GM21717 (cell line): ENCODE results near the gene FMO2.
A peak's percentile ranks its signal among the peaks of the same experiment; 100 is the strongest.
"Not testable (repeated sequence)": the region's sequence is repeated elsewhere in the genome, so short reads cannot be mapped to it uniquely, and the experiment has no call there.

Experiments
- ATAC-seq: cut with Tn5 transposase; IDR thresholded peaks from one replicate; pipeline ENCODE4 v1.9.1; 2021; ENCODE audit warnings: mild to moderate bottlenecking, moderate library complexity; ENCODE audit not compliant: unreplicated experiment

The FMO2 gene

DNA sequence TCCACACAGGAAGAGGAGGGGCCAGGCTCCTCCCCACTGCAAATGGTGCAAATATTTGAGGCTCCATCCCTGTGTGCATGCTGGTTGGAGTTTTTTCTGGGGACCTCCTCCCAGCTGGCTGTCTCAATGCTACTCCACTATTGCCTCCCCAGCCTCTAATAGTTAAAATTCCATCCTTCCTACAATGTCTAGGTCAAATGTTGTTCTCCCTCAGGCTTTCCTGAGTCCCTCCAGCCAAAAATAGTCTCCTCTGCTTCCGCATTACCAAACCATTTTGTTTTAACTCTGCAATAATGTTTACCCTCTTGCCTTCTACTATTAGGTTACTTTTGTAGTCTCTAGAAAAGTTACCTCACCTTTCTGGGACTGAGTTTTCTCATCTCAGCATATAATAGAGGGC is 33.6 kb downstream of the FMO2 start:
- no peak for ATAC-seq

DNA sequence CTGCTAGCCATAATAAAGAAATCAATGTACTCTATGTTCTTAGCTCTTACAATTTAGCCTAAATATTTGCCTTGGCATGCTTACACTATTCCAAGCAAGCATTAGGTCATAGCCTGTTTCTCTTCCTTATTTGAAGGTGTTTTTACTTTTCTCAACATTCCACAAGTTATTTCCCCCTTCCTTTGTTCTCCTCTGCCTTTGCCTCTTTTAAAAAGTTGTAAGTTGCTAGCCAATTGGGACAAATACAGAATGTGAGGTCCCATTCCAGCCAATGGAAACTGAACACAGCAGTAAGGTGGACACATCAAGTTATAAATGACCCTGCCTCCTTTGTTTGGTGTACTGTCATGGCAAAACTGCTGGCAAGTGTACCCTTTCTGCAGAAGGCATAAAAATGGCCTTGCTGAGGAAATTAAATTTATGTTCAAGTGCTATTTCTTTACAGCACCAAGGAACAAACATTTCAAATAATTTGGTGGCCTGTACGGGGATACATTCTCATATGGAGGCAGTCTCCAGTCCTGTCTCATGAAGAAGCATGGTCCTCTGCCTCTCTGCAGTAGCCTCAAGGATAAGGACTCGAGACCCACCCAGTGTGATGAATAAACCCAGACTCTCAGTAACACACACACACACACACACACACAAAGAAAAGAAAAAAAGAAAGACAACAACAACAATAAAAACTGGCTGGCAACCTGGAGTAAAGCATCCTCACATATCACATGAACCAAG is 34.4 kb downstream of the FMO2 start:
- ATAC-seq = no peak

DNA sequence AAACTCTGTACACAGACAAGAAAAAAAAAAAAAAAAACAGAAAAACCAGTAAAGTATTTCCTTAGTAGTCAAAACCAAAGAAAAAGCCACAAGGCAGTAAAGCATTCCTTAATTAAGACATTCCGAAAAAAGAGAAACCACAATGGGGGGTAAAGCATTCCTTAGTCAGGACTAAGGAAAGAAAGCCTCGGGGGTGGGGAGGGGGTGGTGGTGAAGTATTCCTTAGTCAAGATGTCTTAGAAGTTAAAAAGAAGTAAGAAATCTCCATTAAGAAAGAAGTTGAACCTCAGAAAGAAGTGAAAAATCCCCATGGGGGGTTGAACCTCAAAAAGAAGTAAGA is 35.0 kb downstream of the FMO2 start:
- no peak for ATAC-seq

DNA sequence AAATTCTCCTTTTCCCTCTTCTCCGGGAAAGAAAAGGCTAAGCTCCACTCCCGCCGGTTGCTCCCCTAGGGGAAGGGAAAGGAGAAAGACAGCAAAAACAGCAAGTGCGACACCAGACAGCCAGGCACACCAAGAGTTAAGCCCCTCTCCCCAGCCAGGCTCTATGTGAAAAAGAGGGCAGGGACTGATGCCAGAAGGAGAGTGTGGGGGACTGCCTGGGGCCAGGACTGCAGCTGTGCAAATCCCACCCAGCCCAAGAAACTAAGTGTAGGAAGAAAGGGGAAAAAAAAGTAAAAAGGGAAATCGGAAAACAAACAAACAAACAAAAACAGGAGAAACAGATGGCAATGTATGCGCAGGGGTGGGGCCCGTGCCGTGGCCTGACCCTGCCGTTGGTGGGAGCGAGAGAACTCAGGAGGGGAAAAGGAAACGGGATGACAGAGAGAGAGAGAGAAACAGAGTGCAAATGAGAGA is 35.5 kb downstream of the FMO2 start:
- ATAC-seq = no peak

DNA sequence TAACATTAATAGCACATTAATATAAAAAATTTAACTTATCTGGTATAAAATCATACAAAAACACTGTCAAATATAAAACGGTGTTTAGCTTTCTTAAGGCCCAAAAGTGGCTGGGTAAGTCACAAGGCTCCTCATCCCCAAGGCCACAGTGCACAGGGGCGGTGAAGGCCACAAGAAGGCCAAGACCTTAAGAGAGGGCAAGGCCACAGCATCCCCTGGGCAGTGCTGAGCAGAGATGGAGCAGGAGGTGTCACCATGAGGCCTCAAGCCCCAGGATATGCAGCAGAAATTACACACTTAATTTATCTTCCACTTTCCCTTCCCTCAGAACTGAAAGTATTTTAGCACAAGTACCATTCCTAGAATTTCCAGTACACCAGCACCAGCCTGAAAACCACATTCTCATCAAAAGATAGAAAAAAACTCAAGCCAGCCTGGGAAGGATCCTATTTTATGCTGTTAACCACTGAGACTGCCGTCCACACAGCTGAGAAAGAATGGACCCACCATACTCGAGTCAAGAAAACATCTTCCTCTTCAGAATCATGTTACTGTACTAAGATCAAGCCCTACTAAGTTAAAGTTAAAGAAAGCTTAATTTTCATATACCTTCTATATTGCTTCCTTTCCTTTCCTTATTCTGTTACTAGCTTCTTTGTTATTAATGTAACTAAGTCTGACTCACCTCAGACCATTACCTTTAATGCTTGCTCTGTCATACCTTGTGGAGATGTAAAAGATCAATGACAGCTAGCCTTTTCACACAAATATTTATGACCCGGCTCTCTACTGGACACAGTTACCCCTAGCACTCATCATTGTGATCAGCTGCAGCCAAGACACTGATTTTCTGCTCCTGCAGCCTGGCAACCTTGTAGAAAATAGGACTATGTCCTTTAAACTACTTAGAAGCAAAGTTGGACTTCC is 36.8 kb downstream of the FMO2 start:
- no peak for ATAC-seq

DNA sequence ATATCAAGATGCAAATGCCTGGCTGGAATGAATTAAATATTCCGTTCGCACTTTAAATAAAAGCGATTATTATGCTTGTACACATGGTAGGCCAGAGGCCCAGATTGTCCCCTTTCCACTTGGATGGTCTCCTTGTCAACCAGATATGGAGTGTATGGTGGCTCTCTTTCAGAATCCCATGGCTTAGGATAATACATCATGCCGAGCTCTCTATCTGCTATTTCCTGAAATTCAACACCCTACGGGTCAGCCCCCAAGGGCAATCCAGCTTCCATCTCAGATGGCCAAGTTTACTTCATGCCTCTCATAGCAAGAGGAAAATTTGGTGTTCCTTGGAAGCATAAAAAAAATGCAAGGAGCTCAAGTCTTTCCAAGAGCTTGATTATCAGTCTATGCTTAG is 37.8 kb downstream of the FMO2 start:
- no peak for ATAC-seq

DNA sequence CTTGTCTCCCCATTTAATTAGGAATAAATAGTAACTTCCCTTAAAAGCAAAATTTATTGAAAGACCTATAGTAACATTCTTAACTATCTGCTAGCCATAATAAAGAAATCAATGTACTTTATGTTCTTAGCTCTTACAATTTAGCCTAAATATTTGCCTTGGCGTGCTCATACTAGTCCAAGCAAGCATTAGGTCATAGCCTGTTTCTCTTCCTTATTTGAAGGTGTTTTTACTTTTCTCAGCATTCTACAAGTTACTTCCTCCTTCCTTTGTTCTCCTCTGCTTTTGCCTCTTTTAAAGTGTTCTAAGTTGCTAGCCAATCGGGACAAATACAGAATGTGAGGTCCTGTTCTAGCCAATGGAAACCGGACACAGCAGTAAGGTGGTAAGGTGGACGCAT is 39.2 kb downstream of the FMO2 start:
- not testable (repeated sequence) for ATAC-seq

DNA sequence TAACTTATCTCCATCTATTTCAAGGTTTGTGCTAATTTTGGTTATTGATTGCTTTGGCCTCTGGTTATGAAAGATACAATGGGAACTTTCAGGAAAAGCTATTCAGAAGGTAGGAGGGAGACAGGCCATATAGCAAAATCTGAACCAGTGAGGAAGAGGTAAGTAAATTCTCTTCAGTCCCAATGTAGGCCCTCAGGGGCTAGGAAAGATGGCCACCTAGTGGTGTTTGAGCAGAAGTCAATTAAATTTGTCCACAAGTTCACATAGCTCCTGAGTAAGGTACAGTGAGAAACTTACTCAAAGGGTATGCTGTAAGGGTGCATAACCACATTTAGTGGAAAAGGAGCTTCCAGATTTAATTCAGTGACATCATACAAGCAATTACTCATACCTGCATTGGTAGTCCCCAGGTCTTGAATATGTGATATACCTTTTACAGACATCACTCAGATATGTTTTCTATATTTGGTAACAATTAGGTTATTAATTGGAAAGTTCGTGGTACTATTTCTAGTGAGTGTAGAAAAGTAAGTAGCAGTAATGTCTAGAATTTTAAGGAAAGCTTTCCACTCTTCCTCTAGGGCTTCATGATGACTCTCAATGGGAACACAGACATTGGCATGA is 41.8 kb downstream of the FMO2 start:
- ATAC-seq = peak; percentile 95

DNA sequence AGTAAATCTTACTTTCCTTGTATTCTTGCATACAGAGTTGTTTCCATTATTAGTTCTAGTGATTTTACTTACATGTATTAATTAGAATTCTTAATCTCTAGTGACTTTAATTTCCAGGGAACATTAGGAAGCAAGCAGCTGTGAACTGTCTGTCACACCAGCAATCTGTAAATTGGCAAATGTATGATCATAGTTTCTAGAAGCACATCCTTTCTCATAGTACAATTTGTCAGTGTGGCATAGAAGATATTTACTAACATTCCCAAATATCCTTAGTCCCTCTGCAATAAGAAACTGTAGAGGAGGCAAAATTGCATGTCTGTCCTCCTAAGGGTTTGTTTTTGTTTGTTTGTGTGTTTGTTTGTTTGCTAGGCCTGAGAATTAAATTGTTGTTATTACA is 46.2 kb downstream of the FMO2 start:
- no peak for ATAC-seq

DNA sequence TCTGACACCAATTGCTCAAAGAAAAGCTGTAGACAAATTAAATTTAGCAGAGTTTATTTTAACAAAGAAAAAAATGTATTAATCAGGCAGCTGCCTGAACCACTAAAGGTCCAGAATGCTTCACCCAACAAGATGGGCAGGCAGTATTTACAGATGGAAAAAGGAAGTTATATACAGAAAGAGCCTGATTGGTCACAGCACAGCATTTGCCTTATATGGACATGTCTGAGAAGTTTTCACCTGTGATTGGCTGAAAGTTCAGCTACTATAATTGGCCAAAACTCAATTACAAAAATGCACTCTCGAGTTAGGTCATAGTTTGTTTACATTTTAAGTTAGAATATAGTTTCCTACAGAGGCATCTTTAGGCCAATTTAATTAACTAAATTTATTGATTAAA is 48.1 kb downstream of the FMO2 start:
- ATAC-seq = no peak

DNA sequence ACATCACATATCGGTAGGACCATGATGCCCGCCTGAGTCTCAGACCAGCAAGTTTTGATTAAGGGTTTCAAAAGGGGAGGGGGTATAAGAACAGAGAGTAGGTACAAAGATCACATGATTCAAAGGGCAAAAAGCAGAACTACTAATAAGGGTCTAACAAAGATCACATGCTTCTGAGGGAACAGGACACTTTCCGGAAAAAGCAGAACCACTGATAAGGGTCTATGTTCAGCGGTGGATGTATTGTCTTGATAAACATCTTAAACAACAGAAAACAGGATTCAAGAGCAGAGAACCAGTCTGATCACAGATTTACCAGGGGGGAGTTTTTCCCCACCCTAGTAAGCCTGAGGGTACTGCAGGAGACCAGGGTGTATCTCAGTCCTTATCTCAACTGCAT is 51.1 kb downstream of the FMO2 start:
- ATAC-seq = not testable (repeated sequence)

DNA sequence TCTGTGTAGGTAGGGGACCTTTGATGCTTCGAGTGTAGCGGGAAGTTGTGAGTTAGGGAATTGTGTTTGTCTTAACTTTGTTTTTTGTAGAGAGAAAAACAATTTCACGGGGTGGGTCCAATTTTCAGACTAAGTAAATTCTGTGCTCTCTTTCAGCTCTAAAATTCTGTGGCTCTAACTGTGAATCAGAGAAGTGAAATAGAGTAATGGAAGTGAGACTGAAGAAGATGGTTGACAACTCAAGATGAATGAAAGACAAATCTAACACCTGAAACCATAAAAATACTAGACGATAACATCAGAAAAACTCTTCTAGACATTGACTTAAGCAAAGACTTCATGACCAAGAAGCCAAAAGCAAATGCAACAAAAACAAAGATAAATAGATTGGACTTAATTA is 58.8 kb downstream of the FMO2 start:
- ATAC-seq = no peak

DNA sequence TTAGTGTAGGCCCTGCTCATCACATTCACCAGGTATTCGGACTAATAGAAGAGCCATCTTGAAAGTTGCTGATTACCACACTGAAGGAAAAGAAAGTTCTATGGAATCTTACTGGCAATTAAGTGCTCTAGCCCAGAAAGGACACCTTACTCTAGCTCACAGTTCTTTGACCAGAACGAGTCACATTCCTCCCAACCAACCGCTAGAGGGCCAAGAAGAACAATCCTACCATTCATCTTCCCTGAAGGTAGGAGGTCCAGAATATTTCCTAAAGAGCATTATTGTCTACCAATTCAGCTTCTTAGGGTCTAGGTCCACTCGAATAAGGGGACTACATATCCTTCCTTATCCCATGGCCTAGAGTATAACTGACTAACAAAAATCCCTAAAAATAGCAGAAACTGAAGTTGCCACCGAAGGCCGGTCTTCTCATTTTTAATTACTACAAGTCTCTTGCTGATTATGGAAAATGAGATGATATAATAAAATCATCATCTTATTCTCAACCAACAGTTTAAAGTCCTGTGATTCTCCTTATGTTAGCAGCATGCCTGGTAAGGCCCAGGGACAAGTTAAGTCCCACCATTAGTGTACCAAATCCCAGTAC is 60.5 kb downstream of the FMO2 start:
- peak; percentile 70 for ATAC-seq

DNA sequence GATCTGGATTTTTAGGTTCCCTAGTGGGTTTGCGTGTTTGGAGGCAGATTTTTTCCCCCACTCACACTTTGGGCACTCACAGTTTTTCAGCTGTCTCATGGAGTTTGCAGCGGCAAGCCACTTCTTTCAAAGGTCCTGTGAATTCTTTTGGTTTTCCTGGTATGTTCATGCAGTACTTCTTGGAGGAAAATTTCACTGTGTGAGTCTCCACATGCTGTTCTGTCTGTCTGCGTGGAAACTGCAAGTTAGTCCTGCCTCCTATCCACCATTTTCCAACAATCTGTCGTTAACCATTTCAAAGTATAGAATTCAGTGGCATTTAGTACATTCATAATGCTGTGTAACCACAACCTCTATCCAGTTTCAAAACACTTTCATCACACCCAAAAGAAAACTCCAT is 62.4 kb downstream of the FMO2 start:
- no peak for ATAC-seq

DNA sequence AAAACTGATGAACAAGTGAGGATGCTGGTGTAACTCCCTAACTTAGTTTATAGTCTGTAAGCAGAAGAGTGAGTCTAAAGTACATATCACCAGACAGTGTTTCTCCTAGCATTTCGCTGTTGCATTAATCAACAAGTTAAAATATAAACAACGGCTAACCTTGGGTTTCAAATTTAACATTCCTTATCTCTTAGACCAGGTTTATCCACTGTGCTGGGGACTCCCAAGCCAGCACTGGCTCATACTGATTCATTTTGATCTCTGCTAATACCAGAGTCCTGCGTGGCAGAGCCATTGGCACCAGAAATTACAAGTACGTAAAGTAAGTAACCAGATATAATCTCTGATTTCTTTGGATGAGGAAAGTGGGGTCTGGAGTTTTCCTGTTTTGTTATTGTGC is 63.2 kb downstream of the FMO2 start, which contains the start of gene FMO1:
FMO1 (plus strand) TSS at position 193 of the 400 bp plus-strand sequence. CDS start 9,594 bp downstream, outside the sequence.
- no peak for ATAC-seq

DNA sequence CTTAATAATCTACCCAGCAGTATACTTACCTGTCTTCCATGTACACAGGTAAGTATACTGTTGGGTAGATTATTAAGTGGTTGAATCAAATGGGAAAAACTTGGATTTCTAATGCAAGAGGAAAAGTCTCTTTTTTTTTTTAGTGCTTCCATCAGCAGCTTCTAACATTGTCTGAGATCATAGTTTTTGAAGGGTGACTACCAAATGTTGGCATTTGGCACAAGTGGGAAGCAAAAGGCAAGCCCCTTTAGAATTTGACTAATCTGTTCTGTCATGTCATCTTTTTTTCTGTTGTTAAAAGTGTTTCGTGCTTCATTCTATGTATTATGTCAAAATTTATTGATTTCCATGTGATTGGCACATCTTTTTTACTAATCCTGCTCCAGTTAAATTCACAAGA is 63.7 kb downstream of the FMO2 start:
- ATAC-seq = no peak

DNA sequence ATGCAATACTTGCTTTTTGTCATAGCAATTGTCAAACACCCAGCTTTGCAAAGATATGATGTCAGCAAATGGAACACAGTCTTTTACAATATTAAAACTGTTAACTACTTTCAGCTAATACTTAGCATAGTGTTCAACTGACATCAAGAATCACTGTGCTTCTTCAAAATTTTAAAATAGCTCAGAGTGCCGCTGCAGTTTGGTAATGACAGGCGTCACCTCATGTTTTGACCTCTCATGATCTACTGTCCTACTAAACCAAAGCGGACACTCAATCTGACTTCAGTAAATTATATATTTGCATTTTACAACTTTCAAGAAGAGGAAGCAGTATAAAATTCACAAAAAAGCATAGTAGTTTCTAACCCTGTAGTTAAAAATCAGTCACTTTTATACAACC is 65.2 kb downstream of the FMO2 start:
- no peak for ATAC-seq

DNA sequence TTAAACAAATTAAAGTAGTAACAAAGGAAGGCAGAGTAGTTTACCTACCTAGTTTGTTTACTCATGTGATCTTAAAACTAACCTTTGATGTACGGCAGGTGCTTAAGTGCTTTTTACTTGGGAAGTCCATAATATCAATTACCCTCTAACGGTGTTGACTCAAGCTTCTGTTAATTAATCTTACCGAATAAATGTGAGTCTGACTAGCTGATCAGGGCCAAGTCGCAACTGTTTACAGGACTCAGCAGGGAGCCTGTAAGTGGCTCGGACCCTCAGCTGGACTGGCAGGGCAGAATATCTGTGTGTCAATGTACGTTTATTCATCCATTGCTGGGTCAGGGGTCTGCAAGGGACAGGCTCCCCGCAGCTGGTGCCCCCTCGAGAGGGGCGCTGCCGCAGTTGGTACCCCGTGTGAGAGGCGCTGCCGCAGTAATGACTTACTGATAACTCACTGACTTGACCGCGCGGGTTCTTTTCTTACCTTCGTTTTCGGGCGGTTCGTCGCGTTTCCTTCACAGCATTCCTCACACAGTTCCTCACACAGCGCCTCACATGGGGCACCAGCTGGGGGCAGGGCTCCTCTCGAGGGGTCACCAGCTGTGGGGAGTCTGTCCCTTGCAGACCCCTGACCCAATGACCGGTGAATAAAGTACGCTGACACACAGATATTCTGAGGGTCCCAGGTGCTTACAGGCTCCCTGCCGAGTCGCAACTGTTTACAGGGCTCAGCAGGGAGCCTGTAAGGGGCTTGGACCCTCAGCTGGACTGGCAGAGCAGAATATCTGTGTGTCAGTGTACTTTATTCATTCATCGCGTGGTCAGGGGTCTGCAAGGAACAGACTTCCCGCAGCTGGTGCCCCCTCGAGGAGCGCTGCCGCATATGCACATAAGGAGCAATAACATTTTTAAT is 66.2 kb downstream of the FMO2 start:
- ATAC-seq = peak; percentile 39

DNA sequence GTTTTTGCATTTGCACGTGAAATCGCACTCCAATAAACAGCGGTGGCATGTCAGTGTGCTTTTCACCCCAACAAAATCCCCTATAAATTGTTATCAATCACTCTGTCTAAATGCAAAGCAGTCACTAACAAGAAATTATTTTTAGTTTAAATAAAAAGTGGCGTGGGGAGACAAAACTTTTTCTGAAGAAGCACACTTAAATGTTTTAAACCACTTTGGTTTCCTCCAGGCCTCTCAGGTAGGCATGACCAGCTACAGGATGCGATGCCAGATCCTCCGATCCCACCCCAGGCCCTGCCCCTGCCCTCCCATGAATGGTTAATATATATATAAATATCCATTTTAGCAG is 66.8 kb downstream of the FMO2 start:
- ATAC-seq = no peak

DNA sequence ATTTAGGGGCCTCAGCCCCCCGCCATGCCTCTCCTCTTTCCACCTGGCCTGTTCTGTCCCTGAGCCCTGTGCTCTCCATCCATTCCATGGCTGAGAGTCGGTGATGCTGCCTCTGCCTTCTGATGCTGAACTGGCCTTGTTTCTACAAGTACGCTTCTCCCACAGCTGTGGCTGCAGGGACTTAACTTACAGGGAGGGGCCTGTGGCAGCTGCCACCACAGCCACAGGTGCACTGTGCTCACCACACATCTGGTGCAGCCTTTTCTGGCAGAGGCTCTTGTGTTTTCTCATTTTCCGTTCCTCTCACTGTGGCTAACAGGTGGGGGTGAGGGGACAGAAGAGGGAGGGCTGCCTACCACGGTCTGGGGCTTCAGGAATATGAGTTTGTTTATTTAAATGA is 67.4 kb downstream of the FMO2 start:
- ATAC-seq = peak; percentile 98
